Large intestine (tissue), 3 donors: ENCODE data around the gene ADARB2. TPM values are rescaled to one million over a fixed set of nuclear protein-coding genes. Genes with fewer than 3 reads are reported as not detected.

ENCODE experiments used
- DNase-seq, 2 donors: peaks; one replicate each; pipeline versions ENCODE4 v3.0.0 to v3.0.0-alpha.2; 2013
- H3K27ac ChIP-seq: one replicate; pipeline ENCODE4 v1.5.1; 2013; ENCODE audit warnings: low read length
- H3K27me3 ChIP-seq: 2 replicates; pipeline ENCODE4 v1.6.1; 2013; ENCODE audit warnings: low read length; ENCODE audit not compliant: control insufficient read depth, insufficient read depth
- H3K36me3 ChIP-seq: 2 replicates; pipeline ENCODE4 v1.6.1; 2013; ENCODE audit warnings: low read length; ENCODE audit not compliant: control insufficient read depth, insufficient read depth
- H3K4me1 ChIP-seq: one replicate; pipeline ENCODE4 v1.6.1; 2013; ENCODE audit warnings: low read length; ENCODE audit not compliant: control insufficient read depth, insufficient read depth
- H3K4me3 ChIP-seq: one replicate; pipeline ENCODE4 v1.5.1; 2013; ENCODE audit warnings: low read length
- H3K9me3 ChIP-seq: one replicate; pipeline ENCODE4 v1.6.1; 2013; ENCODE audit warnings: mild to moderate bottlenecking, low read depth, low read length, moderate library complexity; ENCODE audit not compliant: control insufficient read depth
- WGBS: methylation state at CpG from one replicate; pipeline ENCODE4 v1.1.5; 2013; ENCODE audit warnings: low lambda C conversion rate; ENCODE audit not compliant: insufficient coverage; 5-methylcytosine and 5-hydroxymethylcytosine counted together
- polyA plus RNA-seq: library from polyadenylated mRNA; unstranded; fragments of 120-200 nt; gene quantifications from one replicate; pipeline ENCODE4 v1.2.1, GENCODE V29; 2013

ADARB2 gene
- polyA plus RNA-seq, 1 donor: 0.52 TPM

DNA sequence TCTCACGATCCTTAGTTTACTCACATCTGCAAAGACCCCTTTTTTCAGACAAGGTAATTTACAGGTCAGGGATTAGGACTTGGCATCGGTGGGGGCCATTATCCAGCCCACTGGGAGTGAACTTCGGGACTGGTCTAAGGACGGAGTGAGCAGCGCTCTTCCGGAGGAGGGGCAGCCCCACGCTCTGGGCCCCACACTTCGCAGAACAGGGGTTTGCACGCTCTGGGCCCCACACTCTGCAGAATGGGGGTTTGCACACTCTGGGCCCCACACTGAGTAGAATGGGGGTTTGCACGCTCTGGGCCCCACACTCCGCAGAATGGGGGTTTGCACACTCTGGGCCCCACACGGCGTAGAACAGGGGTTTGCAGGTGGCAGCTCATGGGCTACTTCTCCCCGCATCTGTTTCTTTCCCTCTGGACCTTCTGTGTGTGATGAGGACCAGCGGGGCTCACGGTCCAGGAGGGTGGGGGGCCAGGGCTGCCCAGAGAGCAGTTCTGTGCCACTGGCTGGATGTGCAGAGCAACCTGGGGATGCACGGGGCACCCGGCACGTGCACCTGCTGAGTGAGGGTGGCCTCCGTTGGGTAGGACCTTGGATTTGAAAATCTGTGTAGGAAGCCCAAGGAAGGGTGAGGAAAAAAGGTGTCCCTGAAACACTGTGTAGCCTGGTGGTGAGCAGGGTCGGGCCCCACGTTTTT is 546.4 kb downstream of the ADARB2 start:
- DNase-seq: no peak
- Histone ChIP-seq H3K27me3 (no peaks in the 10 kb centered on the region), H3K27ac (no peak overlapping the region), H3K4me3 (no peak overlapping the region), H3K36me3 (no peaks in the 10 kb centered on the region), H3K9me3 (no peaks in the 10 kb centered on the region), H3K4me1 (peaks cover 18% of the 10 kb centered on the region)
- WGBS: no CpG with 5 or more reads among the region's 22 CpGs

DNA sequence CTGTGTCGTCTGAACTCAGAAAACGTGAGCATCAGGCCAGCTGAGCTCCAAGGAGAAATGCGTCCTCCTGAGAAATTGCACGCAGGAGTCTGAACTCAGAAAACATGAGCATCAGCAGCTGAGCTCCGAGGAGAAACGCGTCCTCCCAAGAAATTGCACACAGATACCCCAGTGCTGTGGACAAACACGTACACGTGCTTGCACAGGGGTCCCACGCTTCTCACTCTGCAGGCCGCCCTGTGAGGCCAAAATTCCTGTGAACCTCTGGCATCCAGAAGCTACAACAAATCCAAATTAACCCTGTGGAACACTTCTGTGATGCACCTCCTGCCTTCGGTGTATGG is 547.3 kb downstream of the ADARB2 start:
- H3K36me3 ChIP-seq: no peaks in the 10 kb centered on the region
- H3K4me1 ChIP-seq: peaks cover 15% of the 10 kb centered on the region
- H3K4me3 ChIP-seq: no peak overlapping the region
- no peak overlapping the region for H3K27ac ChIP-seq
- no peaks in the 10 kb centered on the region for H3K27me3 ChIP-seq
- whole genome bisulfite sequencing: no CpG with 5 or more reads among the region's 12 CpGs
- DNase-seq: no peak
- H3K9me3 ChIP-seq: no peaks in the 10 kb centered on the region

GRCh38 chr10:1189166-1190051 is 547.9 kb downstream of the ADARB2 start:
- H3K4me3 ChIP-seq: no peak overlapping the region
- 60% methylated on average over 1 of the region's 26 CpGs for WGBS
- H3K27me3 ChIP-seq: no peaks in the 10 kb centered on the region
- H3K27ac ChIP-seq: no peak overlapping the region
- peak in 1 of 2 donors; percentile 46 for DNase-seq
- no peaks in the 10 kb centered on the region for H3K9me3 ChIP-seq
- H3K36me3 ChIP-seq: no peaks in the 10 kb centered on the region
- peaks cover 15% of the 10 kb centered on the region for H3K4me1 ChIP-seq

GRCh38 chr10:1188558-1189135 is 548.7 kb downstream of the ADARB2 start:
- Histone ChIP-seq H3K27me3 (no peaks in the 10 kb centered on the region), H3K9me3 (no peaks in the 10 kb centered on the region), H3K27ac (no peak overlapping the region), H3K4me3 (no peak overlapping the region), H3K4me1 (peaks cover 16% of the 10 kb centered on the region), H3K36me3 (no peaks in the 10 kb centered on the region)
- DNase-seq: no peak
- no CpG with 5 or more reads among the region's 14 CpGs for WGBS

DNA sequence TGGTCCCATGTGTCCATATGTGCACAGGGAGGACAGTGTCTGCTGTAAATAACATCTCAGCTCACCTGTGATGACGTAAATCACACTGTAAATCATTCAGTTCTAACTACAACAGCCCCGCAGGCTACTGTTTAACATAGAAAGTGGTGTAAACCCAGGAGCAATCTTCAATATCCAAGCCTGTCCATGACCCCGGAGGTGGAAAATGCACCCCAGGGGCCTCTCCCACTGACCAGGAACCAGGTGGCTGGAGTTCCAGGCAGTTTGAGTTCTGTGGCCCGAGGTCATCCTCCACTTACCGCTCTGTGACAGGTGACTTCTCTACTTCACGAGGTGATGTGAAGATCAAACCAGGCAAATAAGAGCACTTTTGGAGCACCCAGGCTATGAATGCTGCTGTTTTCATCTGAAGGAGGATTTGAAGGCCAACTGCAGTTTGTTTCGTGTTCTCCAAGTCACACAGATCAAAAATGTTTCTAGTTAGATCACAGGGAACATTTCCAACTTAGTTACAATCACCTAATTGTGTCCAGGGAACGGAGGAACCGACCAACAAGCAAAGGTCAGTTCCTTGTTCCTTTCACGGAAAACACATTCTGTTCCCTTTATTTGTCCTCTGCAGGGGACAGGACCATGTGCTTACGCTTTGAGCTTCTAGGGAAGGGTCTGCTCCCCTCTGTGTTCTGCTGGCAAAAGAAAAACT is 549.3 kb downstream of the ADARB2 start:
- WGBS: no CpG with 5 or more reads among the region's 11 CpGs
- Histone ChIP-seq H3K9me3 (no peaks in the 10 kb centered on the region), H3K4me1 (peaks cover 22% of the 10 kb centered on the region), H3K27me3 (no peaks in the 10 kb centered on the region), H3K27ac (no peak overlapping the region), H3K36me3 (no peaks in the 10 kb centered on the region), H3K4me3 (no peak overlapping the region)
- peak in 1 of 2 donors; percentile 26 for DNase-seq

- Histone ChIP-seq H3K27me3 (no peaks in the 10 kb centered on the region), H3K27ac (no peak overlapping the region), H3K4me3 (no peak overlapping the region), H3K36me3 (no peaks in the 10 kb centered on the region), H3K9me3 (no peaks in the 10 kb centered on the region), H3K4me1 (peaks cover 26% of the 10 kb centered on the region)
- DNase-seq: no peak
- WGBS: no CpG with 5 or more reads among the region's 29 CpGs
Observed at GRCh38 chr10:1187151-1187854, 550.0 kb downstream of the ADARB2 start.

DNA sequence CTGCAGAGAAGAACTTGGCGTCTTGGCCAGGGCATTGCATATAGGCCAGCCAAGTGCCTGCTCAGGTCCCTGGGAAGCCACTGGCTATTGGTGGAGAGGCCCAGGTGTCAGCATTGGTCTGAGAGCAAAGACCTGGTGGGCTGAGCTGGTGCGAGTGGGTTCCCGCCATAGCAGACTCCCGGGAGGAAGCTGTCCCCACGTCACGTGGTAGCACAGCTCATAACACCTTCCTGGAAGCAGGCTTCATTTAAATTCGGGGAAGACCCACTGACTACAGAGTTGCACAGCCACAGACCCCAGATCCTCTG is 550.7 kb downstream of the ADARB2 start:
- Histone ChIP-seq H3K36me3 (no peaks in the 10 kb centered on the region), H3K27ac (no peak overlapping the region), H3K4me1 (peaks cover 26% of the 10 kb centered on the region), H3K4me3 (no peak overlapping the region), H3K9me3 (no peaks in the 10 kb centered on the region), H3K27me3 (no peaks in the 10 kb centered on the region)
- DNase-seq: no peak
- WGBS: no CpG with 5 or more reads among the region's 7 CpGs

DNA sequence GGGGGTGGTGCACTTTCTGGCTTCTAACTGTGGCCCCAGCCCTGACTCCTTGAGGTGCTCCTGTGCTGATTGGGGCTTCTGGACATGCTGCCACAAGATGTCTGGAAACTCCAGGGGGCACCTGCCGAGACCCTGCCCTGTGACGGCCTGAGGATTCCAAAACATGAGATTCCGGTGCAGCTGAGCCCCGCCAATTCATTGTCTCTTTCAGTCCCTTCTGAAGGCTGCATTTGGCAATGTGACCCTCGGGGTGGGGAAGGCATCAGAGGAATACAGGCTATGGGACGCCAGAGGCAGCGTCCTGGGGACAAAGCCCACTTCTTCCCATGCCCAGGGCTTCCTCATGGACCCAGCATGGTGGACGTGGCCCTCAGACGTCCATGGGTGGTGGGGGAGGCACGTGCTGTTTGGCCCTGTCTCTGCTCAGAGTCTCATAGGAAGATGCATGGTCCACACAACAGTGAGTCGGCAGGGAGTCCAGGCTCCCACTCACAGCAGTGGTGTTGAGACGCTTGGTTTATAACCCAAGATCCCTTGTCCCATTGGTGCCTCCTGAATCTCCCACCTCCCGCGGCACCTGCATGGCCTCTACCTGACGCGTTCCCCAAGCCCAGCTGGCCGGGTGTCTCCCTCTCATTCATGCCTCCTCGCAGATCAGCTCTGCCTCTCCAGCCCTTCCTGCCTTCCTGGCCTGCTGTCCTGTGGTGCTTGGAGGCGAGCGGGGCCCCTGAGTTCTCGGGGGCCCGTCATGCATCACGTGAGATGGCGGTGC is 551.2 kb downstream of the ADARB2 start:
- no peak for DNase-seq
- Histone ChIP-seq H3K4me1 (peaks cover 26% of the 10 kb centered on the region), H3K27me3 (no peaks in the 10 kb centered on the region), H3K27ac (no peak overlapping the region), H3K9me3 (no peaks in the 10 kb centered on the region), H3K36me3 (no peaks in the 10 kb centered on the region), H3K4me3 (no peak overlapping the region)
- WGBS: no CpG with 5 or more reads among the region's 24 CpGs

GRCh38 chr10:1184541-1185430 is 552.5 kb downstream of the ADARB2 start:
- no peak for DNase-seq
- 60% methylated on average over 3 of the region's 45 CpGs for WGBS

More at GRCh38 chr10:1184541-1185430, 552.5 kb downstream of the ADARB2 start:
- no peaks in the 10 kb centered on the region for H3K9me3 ChIP-seq
- no peaks in the 10 kb centered on the region for H3K27me3 ChIP-seq
- H3K4me3 ChIP-seq: no peak overlapping the region
- H3K36me3 ChIP-seq: no peaks in the 10 kb centered on the region
- H3K4me1 ChIP-seq: peaks cover 26% of the 10 kb centered on the region
- H3K27ac ChIP-seq: no peak overlapping the region
